Measurements from ENCODE around the gene CD86. TPM values are rescaled to one million over a fixed set of nuclear protein-coding genes. Genes with fewer than 3 reads are reported as not detected.

CD86 gene
- total RNA-seq, 2 experiments from 2014 or later = 0.69 to 1.4 TPM

- H3K27me3 Mint-ChIP-seq = peaks cover 17% of the 10 kb centered on the region
- Histone ChIP-seq H3K4me1 (ENCODE audit: insufficient read depth, low read length) (peaks cover 4% of the 10 kb centered on the region), H3K36me3 (ENCODE audit: insufficient read depth, low read length) (no peaks in the 10 kb centered on the region), H3K9me3 (ENCODE audit: control insufficient read depth in 1 of 2, insufficient read depth in 1 of 2, low read length in 2 of 2) (no peaks in the 10 kb centered on the region), H3K27ac (ENCODE audit: low read depth in 1 of 2, low read length in 2 of 2) (no peak overlapping the region), H3K4me3 (ENCODE audit: low read length) (no peak overlapping the region), H3K27me3 (ENCODE audit: control insufficient read depth in 1 of 2, insufficient read depth in 2 of 2, low read length in 2 of 2) (peaks cover 0 to 8% of the 10 kb centered on the region in 2 experiments)
- H3K36me3 Mint-ChIP-seq (ENCODE audit: low read depth) = no peaks in the 10 kb centered on the region
- H3K4me3 Mint-ChIP-seq = no peak overlapping the region
- TF ChIP-seq CTCF (IDR thresholded peaks at IDR 0.05) = no peak
- H3K9me3 Mint-ChIP-seq = peaks cover 2% of the 10 kb centered on the region
- DNase-seq (no peak), ATAC-seq (ENCODE audit: poor library complexity) (no peak)
- intact Hi-C loops (cut with DNase I, micrococcal nuclease) = no loop called here
- H3K4me1 Mint-ChIP-seq (ENCODE audit: low read depth) = no peaks in the 10 kb centered on the region
- POLR2A ChIA-PET = no interaction called here
- CTCF ChIA-PET = no interaction called here
- no peak overlapping the region for H3K27ac Mint-ChIP-seq
Observed at GRCh38 chr3:122078235-122078935, 23.2 kb downstream of the CD86 start.

- H3K4me1 Mint-ChIP-seq (ENCODE audit: low read depth) = no peaks in the 10 kb centered on the region
- H3K27ac Mint-ChIP-seq = no peak overlapping the region
- Histone ChIP-seq H3K4me1 (ENCODE audit: insufficient read depth, low read length) (peaks cover 2% of the 10 kb centered on the region), H3K9me3 (ENCODE audit: control insufficient read depth in 1 of 2, insufficient read depth in 1 of 2, low read length in 2 of 2) (no peaks in the 10 kb centered on the region), H3K4me3 (ENCODE audit: low read length) (no peak overlapping the region), H3K36me3 (ENCODE audit: insufficient read depth, low read length) (no peaks in the 10 kb centered on the region), H3K27me3 (ENCODE audit: control insufficient read depth in 1 of 2, insufficient read depth in 2 of 2, low read length in 2 of 2) (peaks cover 0 to 5% of the 10 kb centered on the region in 2 experiments), H3K27ac (ENCODE audit: low read depth in 1 of 2, low read length in 2 of 2) (no peak overlapping the region)
- no peak for TF ChIP-seq CTCF (IDR thresholded peaks at IDR 0.05)
- no peak overlapping the region for H3K4me3 Mint-ChIP-seq
- CTCF ChIA-PET = no interaction called here
- peaks cover 12% of the 10 kb centered on the region for H3K27me3 Mint-ChIP-seq
- POLR2A ChIA-PET = no interaction called here
- DNase-seq = no peak
- intact Hi-C loops (cut with DNase I, micrococcal nuclease) = no loop called here
- H3K36me3 Mint-ChIP-seq (ENCODE audit: low read depth) = no peaks in the 10 kb centered on the region
- H3K9me3 Mint-ChIP-seq = no peaks in the 10 kb centered on the region
- ATAC-seq (ENCODE audit: poor library complexity) = no peak
Observed at GRCh38 chr3:122079524-122080206, 24.5 kb downstream of the CD86 start.

- ATAC-seq (ENCODE audit: poor library complexity) (no peak), DNase-seq (no peak)
- Mint-ChIP-seq H3K4me1 (ENCODE audit: low read depth) (no peaks in the 10 kb centered on the region), H3K4me3 (no peak overlapping the region), H3K36me3 (ENCODE audit: low read depth) (no peaks in the 10 kb centered on the region), H3K27me3 (peaks cover 12% of the 10 kb centered on the region), H3K9me3 (no peaks in the 10 kb centered on the region), H3K27ac (no peak overlapping the region)
- Histone ChIP-seq H3K4me1 (ENCODE audit: insufficient read depth, low read length) (no peaks in the 10 kb centered on the region), H3K36me3 (ENCODE audit: insufficient read depth, low read length) (no peaks in the 10 kb centered on the region), H3K27me3 (ENCODE audit: control insufficient read depth in 1 of 2, insufficient read depth in 2 of 2, low read length in 2 of 2) (peaks cover 0 to 4% of the 10 kb centered on the region in 2 experiments), H3K27ac (ENCODE audit: low read depth in 1 of 2, low read length in 2 of 2) (no peak overlapping the region), H3K4me3 (ENCODE audit: low read length) (no peak overlapping the region), H3K9me3 (ENCODE audit: control insufficient read depth in 1 of 2, insufficient read depth in 1 of 2, low read length in 2 of 2) (no peaks in the 10 kb centered on the region)
- POLR2A ChIA-PET = no interaction called here
- intact Hi-C loops (cut with DNase I, micrococcal nuclease) = no loop called here
- CTCF ChIA-PET = no interaction called here
- TF ChIP-seq CTCF (IDR thresholded peaks at IDR 0.05) = no peak
Observed at GRCh38 chr3:122080207-122080587, 25.0 kb downstream of the CD86 start.

Measured in CD4-positive, alpha-beta T cell (primary cell).